Caki2 (cell line): ENCODE results near the gene ESRRA. TPM values are rescaled to one million over a fixed set of nuclear protein-coding genes. Genes with fewer than 3 reads are reported as not detected.

Experiments used
- DNase-seq: peaks from one replicate; pipeline ENCODE4 v3.0.0-alpha.2; 2015; ENCODE audit warnings: low read depth
- in situ Hi-C: cut with HindIII; loops from 2 replicates; pipeline ENCODE4 v1.10.0; 2016; ENCODE audit warnings: low sequenced_read_pairs, low pct_unique_long_range_greater_than_20kb, mixed read lengths
- total RNA-seq: library from RNA; depleted of rRNA; stranded (reverse); fragments of >200 nt; shearing (Covaris generic); gene quantifications from 2 replicates; pipeline ENCODE4 v1.2.3, GENCODE V29; 2014; ENCODE audit warnings: low replicate concordance; rRNA removed

Gene ESRRA
- 38.8 and 48.7 TPM in 2 replicates for total RNA-seq

GRCh38 chr11:64305075-64305690 is at the start of gene ESRRA:
Gene ESRRA, plus strand, starts transcription at chr11:64305524. Its CDS starts 1,656 bp downstream, at chr11:64307180.
- DNase-seq: peak; percentile 97
- in situ Hi-C loops: no loop called here

- DNase-seq: no peak
- in situ Hi-C loops: no loop called here
Measured at GRCh38 chr11:64256300-64256699, 49.0 kb upstream of the ESRRA start.

GRCh38 chr11:64258356-64258755 is 47.0 kb upstream of the ESRRA start:
- in situ Hi-C loops: no loop called here
- no peak for DNase-seq

- DNase-seq: no peak
- in situ Hi-C loops: no loop called here
Measured at GRCh38 chr11:64258946-64259532, 46.3 kb upstream of the ESRRA start.

- in situ Hi-C loops: no loop called here
- DNase-seq: no peak
Measured at GRCh38 chr11:64259533-64260067, 45.7 kb upstream of the ESRRA start.

GRCh38 chr11:64260147-64260708 is 45.1 kb upstream of the ESRRA start:
- DNase-seq: no peak
- in situ Hi-C loops: no loop called here

GRCh38 chr11:64261556-64262080 is 43.7 kb upstream of the ESRRA start:
- no peak for DNase-seq
- in situ Hi-C loops: no loop called here

- in situ Hi-C loops: no loop called here
- DNase-seq: no peak
Measured at GRCh38 chr11:64262271-64263002, 42.9 kb upstream of the ESRRA start.

GRCh38 chr11:64263021-64263946 is 42.0 kb upstream of the ESRRA start:
- DNase-seq: no peak
- in situ Hi-C loops: no loop called here

- DNase-seq: no peak
- in situ Hi-C loops: no loop called here
Measured at GRCh38 chr11:64263947-64264317, 41.4 kb upstream of the ESRRA start.

GRCh38 chr11:64264371-64264852 is 40.9 kb upstream of the ESRRA start:
- in situ Hi-C loops: no loop called here

GRCh38 chr11:64265176-64266160 is 39.9 kb upstream of the ESRRA start:
- DNase-seq: no peak
- in situ Hi-C loops: no loop called here

More at GRCh38 chr11:64264371-64264852, 40.9 kb upstream of the ESRRA start:
- DNase-seq: no peak

GRCh38 chr11:64266339-64266738 is 39.0 kb upstream of the ESRRA start:
- in situ Hi-C loops: no loop called here

GRCh38 chr11:64267207-64267945 is 37.9 kb upstream of the ESRRA start:
- DNase-seq: no peak
- in situ Hi-C loops: no loop called here

More at GRCh38 chr11:64266339-64266738, 39.0 kb upstream of the ESRRA start:
- DNase-seq: no peak

GRCh38 chr11:64268025-64268892 is 37.1 kb upstream of the ESRRA start:
- DNase-seq: peak; percentile 44
- in situ Hi-C loops: no loop called here
